Right lobe of liver (tissue), 4 donors: Measurements from ENCODE around the gene TRIM52.
"Not testable (repeated sequence)": the region's sequence is repeated elsewhere in the genome, so short reads cannot be mapped to it uniquely, and the experiment has no call there.

Experiments
- POLR2A ChIP-seq: fragments of 450-650 bp; IDR thresholded peaks from one replicate; pipeline ENCODE4 v1.6.1; 2017; ENCODE audit warnings: antibody characterized with exemption, mild to moderate bottlenecking
- TF ChIP-seq, protein P1 (sequence below), 4 donors: fragments of 200-600 bp in 3 of 4; fragments of 450-650 bp in 1 of 4; IDR thresholded peaks; one replicate each; pipeline versions ENCODE4 v1.5.1 to v1.8.0; 2016 to 2022; ENCODE audit warnings: antibody characterized with exemption in 4 of 4, mild to moderate bottlenecking in 2 of 4
- donor health status: DM: no; HTN: no; CAD: no.
- donor health status: DM: no; HTN: no; CAD: no.
- donor health status: DM: no; HTN: yes; CAD: no.

DNA sequence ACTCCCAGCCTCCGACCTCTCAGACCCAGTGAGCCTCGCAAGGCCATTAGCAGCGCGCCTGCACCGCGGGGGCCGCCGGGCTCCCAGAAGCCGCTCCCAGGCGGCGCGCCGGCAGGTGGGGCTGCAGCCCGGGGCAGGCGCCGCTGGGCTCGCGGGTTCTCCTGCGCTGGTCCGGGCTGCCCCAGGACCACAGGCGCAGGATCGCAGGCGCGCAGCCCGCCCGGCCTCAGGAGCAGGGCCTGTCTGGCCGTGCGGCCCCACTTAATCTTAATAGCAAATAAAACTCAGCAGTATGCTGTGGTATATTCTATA lies 12.4 kb upstream of the TRIM52 start:
- TF ChIP-seq, protein P1, sequence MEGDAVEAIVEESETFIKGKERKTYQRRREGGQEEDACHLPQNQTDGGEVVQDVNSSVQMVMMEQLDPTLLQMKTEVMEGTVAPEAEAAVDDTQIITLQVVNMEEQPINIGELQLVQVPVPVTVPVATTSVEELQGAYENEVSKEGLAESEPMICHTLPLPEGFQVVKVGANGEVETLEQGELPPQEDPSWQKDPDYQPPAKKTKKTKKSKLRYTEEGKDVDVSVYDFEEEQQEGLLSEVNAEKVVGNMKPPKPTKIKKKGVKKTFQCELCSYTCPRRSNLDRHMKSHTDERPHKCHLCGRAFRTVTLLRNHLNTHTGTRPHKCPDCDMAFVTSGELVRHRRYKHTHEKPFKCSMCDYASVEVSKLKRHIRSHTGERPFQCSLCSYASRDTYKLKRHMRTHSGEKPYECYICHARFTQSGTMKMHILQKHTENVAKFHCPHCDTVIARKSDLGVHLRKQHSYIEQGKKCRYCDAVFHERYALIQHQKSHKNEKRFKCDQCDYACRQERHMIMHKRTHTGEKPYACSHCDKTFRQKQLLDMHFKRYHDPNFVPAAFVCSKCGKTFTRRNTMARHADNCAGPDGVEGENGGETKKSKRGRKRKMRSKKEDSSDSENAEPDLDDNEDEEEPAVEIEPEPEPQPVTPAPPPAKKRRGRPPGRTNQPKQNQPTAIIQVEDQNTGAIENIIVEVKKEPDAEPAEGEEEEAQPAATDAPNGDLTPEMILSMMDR (IDR thresholded peaks at IDR 0.05) = peak; percentile 44 to 62 (median 54)
- TF ChIP-seq POLR2A = not testable (repeated sequence)
